Retina (tissue), 1 donor: ENCODE measurements around the gene FAM72A.
"Not testable (repeated sequence)": the region's sequence is repeated elsewhere in the genome, so short reads cannot be mapped to it uniquely, and the experiment has no call there.

Source experiments
- DNase-seq: peaks from one replicate; pipeline ENCODE4 v3.0.0-alpha.2; 2016

Gene FAM72A

DNA sequence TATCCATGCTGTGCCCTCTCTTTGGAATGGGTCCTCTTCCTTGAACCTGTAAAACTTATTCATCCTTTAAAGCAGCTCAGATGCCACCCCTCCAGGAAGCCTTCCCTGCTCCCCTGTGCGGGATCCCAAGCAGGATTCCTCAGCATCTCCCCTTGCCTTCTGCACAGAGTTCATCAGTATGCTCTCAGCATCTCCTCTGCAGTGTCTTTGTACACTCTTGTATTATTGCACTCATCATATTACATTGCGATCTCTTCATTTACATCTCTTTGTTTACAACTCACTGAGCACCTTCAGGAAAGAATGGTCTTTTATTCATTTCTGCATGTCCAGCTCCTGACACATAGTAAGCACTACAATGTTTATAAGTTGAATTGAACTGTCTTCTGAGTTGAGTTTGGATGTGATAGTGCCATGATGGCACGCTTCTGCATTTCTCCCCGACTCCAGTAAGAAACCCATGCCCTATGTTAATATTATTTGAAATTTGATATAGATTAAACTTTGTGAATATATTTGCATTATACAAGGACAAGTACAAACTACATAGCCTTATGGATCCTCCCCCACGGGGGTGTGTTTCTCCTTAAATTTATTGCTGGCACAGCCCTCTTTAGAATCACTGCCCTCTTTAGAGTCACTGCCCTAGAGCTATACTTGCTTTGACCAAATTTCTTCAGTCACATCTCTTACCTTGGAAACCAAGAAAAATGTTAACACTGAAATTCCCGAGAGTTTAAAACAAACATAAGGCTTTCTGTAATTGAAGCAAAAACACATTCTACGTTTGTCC is 13.2 kb upstream of the FAM72A start:
- DNase-seq = not testable (repeated sequence)

DNA sequence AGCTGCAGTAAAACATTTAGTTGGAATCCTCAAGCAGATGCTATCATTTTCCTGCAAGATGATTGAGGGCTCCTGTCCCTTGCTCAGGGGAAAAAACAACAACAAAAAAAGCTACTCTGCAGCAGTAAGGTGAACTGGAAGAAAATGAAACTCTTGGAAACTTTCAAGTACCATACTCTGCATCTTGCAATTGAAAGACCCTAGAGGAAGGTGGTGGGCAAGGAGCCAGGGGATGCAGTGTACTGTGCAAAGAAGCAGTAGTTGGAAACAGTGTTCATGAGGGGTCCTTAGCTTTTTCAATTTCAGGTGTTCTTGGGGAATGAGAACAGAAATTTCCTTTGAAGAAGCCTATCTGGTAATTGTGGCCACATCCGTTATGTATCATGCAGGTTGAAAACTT is 8.2 kb upstream of the FAM72A start:
- DNase-seq = not testable (repeated sequence)

DNA sequence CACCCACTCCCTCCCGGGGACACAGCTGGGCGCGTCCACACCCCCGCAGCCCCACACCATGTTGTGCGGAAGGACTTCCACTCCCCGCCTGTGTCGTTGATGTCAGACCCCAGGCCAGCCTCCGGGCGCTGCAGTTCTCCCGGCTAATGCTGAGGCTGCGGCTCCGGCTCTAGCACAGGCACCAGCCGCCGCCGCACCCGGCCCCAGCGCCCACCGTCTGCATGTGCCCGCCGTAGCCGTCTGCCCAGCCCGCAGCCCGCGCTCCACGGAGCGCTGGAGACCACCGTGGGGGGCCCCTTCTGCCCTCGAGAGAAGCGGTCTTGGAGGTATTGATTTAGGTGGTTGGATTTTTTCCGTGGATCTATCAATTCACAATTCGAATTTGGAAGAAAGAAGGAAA is 2.9 kb upstream of the FAM72A start:
- DNase-seq = not testable (repeated sequence)

DNA sequence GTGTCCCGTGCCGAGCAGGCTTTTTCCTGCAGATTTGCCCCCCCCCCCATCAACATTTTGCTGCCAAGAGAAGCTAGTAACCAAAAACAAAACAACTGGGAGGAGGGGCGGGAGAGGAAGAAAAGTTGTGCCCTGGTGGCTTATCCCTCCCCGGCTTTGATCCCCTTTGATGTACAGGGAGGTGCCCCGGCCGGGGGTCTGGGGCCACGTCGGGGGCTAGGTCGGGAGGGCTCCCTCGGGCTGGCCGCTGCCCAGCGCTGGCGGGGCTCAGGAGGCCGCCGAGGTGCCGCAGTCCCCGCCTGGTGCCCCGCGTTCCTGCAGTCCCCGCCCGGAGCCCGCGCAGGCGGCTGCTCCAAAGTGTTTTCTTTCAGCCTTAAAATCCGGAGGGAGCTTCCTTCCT is 2.2 kb upstream of the FAM72A start:
- DNase-seq = peak; percentile 25

DNA sequence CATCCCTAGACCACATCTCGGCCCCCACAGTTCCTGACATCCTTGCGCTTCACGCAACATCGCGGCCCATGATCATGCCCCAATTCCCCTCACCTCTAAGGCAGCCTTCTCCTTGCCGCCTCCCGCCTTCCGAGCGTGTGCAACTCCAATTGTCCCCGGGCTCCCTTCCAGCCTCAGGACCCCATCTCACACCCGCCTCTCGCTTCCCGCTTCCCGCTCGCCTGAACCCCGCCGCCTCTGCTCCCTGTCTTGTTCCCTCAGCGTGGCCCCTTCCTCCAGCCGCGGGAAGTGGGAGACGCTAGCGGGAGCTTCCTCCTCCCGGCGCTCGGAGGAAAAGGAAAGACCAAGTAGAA is 1.5 kb upstream of the FAM72A start:
- not testable (repeated sequence) for DNase-seq

DNA sequence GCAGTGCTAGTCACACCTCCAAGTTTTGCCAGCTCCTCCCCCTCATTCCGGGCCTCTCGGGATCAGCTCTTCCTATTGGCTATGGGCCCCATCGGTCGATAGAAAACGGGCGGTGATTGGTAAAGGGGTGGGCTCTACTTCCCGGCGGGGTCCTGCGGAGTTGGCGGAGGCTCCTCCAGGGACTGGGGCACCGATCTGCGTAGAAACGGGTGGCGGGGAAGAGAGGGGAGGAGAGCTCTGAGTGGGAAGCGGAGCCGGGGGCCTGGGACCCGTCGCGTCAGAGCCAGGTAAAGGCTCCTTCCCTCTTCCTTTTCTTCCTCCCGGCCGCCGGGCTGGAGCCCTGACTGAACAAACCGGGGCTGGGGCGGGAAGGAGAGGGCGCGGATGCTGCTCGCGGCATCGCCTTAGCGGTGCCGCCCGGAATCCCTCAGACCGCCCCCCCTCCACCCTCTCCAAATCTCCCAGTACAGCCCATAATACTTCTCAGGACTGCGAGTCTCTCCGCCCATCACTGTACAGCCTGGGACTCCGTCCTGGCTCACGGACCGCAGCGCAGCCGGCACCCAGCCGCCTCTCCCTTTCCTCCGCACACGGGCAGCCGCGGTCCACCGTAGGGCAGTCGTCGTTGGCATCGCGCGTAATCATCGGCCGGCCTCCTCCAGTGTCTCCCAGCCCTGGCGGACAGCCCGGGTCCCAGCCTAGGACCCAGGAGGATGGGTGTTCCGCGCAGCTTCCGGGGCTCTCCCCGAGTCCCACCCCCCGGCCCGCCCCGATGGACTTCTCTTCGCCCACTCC is 922 bp upstream of the FAM72A start, which contains the start of gene SRGAP2:
SRGAP2 (plus strand) TSS at position 178 of the 795 bp plus-strand sequence. CDS start 2,430 bp downstream, outside the sequence.
- DNase-seq = peak; percentile 79

DNA sequence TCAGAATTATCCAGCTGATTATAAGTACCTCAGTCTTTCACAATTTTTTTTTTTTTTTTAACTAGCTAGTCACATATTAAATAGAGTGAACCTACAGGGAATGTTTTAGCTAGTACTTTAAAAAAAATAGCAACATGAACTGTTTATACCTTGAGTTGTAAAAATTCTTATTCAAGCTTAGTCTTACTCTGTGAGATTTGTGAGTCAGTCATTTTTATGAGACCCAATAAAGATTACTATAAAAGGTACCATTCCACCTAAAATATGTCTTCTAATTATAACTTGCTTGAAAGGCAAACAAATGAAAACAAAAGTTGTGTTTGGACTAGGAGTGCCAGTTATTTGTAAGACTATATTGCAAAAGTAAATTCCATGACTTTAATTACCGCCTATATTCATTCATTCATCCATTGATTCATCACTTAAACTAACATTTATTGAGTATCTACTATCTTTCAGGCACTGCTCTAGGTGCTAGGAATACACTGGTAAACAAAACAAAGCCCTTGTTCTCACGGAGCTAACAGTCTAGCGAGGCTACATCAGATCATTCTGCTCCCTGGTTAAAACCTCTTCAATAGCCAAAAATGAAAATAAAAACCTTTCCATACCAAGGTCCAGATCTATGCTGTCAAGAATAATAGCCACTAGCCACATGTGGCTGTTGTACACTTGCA is 5.8 kb downstream of the FAM72A start:
- DNase-seq = not testable (repeated sequence)

DNA sequence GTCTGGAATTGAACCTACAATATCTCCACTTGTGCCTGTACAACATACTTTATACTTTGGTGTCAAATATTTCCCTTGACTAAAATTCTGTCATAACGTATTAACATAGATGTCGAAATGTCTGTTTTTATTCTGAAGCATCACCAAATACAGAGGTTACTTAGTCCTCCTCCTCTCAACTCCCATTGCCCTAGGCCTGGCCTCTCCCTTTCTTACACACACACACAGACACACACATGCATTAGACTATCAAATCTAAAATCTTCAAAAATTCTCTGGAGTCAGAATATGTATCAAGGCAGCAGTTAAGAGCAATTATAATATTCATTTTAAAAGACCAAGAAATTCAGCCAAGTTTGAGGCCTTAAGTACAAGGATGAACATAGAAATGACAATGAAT is 7.5 kb downstream of the FAM72A start:
- DNase-seq = not testable (repeated sequence)

DNA sequence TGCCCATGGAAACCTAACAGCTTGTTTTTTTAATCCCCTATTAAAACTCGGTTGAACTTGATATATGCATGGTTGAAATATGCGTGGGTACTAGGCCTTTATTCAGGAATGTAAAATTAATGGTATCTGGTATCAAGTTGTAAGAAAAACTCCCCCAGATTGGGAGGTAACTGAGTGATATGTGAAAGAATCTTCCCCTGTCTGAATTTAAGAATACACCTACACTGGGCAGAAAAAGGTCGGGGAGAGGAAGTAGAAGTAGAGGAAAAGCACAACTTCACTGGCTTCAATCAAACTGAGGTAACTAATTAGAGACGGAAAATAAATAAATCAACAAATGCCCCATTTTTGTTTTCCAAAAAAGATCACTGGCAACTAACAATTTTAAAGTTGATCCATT is 15.8 kb downstream of the FAM72A start:
- DNase-seq = not testable (repeated sequence)

DNA sequence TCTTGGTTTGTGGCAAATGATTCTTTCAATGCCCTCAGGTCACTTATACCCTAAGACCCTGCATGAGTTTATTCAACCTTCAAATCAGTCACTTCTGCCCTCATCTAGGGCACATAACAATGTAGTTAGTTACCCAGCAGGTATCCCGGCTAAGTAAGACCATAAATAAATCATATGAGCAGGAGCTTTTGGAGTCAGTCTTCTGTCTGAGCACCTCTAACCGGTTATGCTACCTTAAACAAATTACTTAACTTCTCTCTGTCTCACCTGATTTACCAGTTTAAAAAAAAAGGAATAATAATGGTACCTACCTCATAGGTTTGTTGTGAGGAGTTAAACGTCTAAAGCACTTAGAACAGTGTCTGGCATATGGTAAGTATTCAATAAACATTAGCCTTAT is 16.9 kb downstream of the FAM72A start:
- DNase-seq = not testable (repeated sequence)

DNA sequence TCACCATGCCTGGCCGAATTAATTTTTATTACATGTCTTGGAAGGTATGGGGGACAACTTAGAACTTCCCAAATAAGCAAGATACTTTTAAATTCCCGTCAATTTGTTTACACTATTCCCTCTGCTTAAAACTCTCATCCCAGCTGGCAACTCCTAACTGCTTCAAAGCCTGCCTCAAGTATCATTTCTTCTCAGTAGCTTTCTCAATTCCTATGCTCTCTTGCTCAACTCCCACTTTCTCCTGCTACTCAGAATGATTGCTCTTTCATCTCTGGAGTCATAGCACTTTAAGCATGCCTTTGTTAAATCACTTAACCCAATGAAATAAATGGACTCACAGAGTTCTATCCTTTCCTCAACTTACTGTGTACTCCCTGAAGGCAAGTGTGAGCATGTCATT is 18.9 kb downstream of the FAM72A start:
- DNase-seq = not testable (repeated sequence)

DNA sequence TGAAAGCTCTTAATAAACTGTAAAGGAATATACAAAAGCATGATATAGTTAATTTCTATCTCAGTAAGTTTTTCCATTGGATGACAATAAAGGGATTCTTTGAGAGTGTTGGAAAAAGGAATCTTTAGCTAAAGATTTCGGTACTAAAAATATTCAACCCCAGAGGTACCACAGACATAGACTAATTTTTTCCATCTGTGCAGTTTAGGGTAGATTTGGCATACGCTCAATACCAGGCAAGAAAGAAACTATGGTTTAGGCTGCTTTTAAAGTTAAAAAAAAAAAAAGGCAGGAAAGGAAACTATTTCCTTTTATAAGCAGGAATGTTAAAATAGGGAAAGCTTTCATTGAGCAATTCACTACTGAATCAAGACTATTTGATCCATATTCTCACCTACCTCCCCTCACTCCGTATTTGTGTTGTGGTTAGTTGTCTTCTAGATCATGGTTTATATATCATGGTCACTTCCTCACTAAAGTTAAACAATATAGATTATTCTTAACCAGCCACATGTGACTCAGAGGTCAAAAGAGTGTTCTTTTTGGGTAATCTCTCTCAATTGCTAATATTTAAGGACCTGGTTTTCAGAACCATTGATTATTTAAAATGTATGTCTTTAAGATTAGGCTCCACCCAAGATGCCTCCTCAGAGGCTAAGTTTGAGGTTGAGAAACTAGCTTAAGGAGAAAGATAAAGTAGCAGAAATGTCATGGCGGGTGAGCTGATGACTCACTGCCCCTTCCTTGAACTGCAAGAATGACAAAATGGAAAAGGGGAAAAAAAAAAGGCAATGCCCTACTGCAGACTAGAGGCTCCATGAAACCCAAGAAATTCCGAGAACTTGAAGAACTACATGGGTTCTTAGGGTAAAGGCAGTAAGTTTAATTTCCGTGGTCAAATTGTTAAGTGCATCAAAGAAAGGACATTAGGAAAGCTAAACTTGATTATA is 20.0 kb downstream of the FAM72A start:
- not testable (repeated sequence) for DNase-seq

DNA sequence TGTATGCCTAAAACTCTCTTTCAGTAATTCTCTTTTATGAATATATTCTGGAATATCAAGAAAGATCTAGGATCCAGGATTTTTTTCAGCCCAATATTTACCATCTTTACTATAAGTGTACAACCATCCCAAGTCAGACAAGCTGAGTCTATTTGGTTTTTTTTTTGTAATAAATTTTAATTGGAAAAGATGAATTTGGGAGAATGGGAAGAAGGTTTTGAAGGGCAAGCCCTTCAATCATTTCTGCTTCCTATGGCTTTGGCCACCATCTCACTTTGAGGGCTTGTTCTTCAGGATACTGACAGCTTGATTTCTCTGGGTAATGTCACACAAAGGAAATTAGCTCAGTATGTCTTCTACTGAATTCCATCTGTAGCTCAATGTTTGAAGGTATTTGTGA is 23.0 kb downstream of the FAM72A start:
- not testable (repeated sequence) for DNase-seq

DNA sequence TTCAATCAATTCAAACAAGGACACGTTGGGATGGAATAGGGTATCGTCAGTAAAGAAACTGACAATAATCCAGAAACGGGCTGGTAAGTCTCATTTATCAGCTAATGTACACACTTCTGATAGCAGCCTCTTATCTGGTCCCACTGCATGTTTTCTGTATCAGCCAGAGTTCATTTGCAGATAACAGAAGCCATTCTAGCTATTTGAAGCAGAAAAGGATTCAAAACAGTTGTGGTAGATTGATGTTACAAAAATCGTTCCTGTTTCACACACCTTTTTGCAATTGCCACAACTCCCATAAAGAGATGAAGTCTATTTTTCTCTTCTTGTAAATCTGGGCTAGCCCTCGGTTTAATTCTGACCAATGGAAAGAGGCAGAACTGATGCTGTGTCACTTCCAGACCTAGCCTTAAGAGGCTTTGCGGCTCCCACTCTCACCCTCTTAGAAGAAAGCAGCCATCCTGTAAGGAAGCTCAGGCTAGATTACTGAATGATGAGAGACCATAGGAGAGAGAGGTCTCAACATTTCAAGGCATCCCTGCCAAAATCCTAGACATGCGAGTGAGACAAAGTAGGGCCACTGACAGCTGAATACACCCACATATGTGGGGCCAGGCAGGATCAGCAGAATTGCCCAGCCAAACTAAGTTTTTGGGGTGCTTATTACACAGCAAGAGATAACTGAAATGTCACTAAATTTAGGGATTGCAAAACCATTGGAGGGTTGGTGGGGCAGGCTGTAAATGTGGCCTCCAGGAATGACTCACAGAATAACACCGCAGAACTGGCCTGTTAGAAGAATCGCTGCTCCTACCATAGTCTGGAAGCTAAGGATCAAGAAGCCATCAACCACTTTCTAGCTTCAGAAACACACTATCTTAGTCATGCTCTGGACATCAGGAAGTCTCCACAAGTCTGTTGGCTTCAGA is 24.3 kb downstream of the FAM72A start:
- not testable (repeated sequence) for DNase-seq

DNA sequence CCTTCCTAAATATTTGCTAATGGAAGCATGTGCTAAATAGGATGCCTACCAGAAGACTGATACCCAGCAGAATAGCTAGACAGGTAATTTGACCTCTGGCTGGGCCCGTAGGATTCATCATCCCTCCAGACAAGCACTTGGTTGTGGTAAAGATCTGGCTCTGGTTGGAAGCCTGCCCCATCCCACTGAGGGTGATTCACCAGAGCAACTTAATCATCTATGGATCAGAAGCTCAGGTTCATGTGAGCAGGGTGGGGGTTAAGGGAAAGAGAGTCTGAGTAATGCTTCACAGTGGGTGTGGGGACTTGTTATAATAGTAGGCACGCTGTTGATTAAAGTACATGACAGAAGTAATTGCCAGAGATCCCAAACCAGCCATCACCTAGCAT is 26.5 kb downstream of the FAM72A start:
- DNase-seq = not testable (repeated sequence)

DNA sequence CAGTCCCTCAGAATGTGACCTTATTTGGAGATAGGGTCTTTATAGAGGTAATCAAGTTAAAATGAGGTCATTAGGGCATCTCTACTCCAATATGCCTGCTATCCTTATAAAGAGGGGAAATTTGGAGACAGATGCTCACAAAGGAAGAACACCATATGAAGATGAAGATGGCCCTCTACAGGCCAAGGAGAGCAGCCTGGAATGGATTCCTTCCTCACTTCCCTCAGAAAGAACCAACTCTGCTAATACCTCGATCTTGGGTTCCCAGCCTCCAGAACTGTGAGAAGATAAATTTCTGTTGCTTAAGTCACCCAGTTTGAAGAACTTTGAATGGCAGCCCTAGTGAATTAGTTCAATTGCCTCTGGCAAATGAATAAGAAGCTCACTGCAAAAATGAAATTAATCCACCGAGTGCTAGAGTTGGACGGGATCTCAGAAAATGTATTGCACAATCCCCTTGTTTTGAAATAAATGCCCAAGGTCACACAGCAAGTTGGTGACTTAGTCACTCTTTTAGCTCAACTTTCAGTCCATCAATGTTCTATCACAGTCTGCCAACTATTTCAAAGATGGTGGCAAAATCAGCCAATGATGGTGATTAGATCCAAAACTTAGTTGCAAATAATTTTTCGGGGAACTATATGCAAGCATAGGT is 27.1 kb downstream of the FAM72A start:
- DNase-seq = not testable (repeated sequence)

DNA sequence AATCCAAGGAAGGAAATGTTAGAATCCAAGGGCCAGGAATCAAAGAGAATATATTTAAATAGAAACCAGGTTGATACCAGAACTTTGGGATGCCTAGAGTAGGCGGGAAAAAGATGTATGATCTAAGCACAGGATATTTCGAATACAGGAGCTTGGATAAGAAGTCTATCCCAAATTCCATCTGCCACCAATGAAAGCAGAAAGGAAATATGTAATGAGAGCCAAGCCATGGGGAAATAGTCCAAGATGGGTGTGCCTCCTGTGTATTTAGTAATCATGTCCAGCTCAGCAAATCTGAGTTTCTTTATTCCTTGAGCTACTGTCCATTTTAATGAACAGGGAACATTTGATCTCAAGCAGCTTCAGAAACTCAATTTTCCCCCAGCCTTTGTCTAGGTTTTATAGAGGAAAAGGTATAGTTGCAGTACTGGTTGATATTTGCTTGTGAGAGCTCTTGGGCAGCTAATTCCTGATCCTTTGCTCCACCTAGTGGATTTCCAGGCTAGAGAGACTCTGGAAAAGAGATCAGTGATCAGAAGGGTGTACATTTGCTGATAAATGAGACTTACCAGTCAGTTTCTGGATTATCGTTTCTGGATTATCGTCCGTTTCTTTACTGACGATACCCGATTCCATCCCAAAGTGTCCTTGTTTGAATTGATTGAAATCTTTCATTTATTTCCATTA is 28.3 kb downstream of the FAM72A start:
- DNase-seq = not testable (repeated sequence)

DNA sequence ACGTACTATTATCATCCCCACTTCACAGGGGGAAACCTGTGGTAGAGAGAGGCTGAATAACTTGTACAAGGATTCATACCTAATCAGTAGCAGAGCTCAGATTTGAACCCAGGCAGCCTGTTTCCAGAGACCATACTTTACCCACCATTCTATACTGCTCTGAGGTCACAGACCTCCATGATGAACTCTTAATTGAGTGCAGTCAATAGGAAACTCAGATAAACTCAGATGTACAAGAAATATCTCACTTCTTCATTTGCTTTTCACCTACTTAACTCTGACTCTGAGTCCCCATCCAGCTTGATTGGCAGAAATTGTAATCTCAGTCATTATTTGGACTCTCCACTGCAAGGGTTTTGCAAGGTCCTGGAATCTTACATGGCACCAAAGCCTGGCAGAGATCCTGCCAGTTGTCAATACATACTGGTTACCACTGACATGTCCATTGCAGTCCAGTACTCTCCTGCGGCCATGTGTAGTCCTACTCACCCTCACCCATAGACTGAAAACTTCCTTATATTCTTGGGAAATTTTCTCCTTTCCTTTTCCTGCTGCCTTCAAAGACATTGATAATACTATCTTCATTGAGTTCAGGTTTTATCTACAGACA is 29.4 kb downstream of the FAM72A start:
- DNase-seq = not testable (repeated sequence)

DNA sequence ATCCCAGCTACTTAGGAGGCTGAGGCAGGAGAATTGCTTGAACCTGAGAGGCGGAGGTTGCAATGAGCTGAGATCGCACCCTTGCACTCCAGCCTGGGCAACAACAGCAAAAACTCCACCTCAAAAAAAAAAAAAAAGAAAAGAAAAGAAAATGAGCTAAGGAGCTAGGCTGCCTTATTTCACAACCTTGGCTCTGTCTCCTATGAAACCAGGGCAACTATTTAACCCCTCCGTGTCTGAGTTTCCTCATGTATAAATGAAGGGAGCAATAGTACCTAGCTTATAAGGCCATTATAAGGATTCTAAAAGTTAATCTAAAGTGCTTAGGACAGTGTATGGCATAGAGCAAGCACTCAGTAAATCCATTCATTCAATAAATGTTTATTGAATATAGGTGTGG is 32.8 kb downstream of the FAM72A start:
- DNase-seq = not testable (repeated sequence)
